A549 (cell line): Measurements from ENCODE around the gene PERCC1.

ENCODE experiments used
- CHD2 ChIP-seq: fragments of 150-350 bp; IDR thresholded peaks from 2 replicates; pipeline ENCODE4 v1.6.1; 2014; ENCODE audit warnings: low read length; ENCODE audit not compliant: partially characterized antibody
- CTCF ChIP-seq: fragments of >200 bp; sonication (Bioruptor Twin); formaldehyde crosslinking; IDR thresholded peaks from 3 replicates; pipeline ENCODE4 v1.5.1; 2016
- ELK1 ChIP-seq: fragments of 150-350 bp; IDR thresholded peaks from 2 replicates; pipeline ENCODE4 v1.6.1; 2014; ENCODE audit warnings: low read depth, mild to moderate bottlenecking, low read length
- ESRRA ChIP-seq: fragments of 150-350 bp; IDR thresholded peaks from 2 replicates; pipeline ENCODE4 v1.6.1; 2014; ENCODE audit warnings: mild to moderate bottlenecking, low read length, borderline replicate concordance
- RAD21 ChIP-seq, 2 experiments: fragments of >200 bp in 1 of 2; sonication (Bioruptor Twin) in 1 of 2; formaldehyde crosslinking in 1 of 2; IDR thresholded peaks in 1 of 2; conservative IDR thresholded peaks in 1 of 2; 2 replicates in 1 of 2; 3 replicates in 1 of 2; pipeline ENCODE4 v1.6.1; 2012 to 2018; ENCODE audit warnings: inconsistent platforms in 1 of 2

GRCh38 chr16:1431497-1432270 is 806 bp downstream of the PERCC1 start:
- no peak for TF ChIP-seq CHD2
- no peak for TF ChIP-seq RAD21 (conservative IDR thresholded peaks at IDR 0.05 in 1 of 2, IDR thresholded peaks at IDR 0.05 in 1 of 2)
- TF ChIP-seq CTCF = no peak
- no peak for TF ChIP-seq ELK1
- no peak for TF ChIP-seq ESRRA
